Tibial nerve (tissue), 4 donors: ENCODE results near the gene SYNGAP1. TPM values are rescaled to one million over a fixed set of nuclear protein-coding genes. Genes with fewer than 3 reads are reported as not detected.

Experiments
- DNase-seq, 2 donors: peaks; one replicate each; pipeline ENCODE4 v3.0.0-alpha.2; 2019; ENCODE audit warnings: low spot score in 2 of 2
- H3K27ac ChIP-seq, 4 donors: fragments of 200-600 bp; sonication (generic) in 3 of 4; one replicate each; pipeline ENCODE4 v1.5.1; 2017 to 2019; ENCODE audit warnings: mild to moderate bottlenecking in 1 of 4
- H3K27me3 ChIP-seq, 2 donors: fragments of 200-600 bp; sonication (generic) in 1 of 2; one replicate each; pipeline versions ENCODE4 v1.5.1 to v1.6.0; 2017 to 2019
- H3K36me3 ChIP-seq, 3 donors: fragments of 200-600 bp; sonication (generic); one replicate each; pipeline ENCODE4 v1.5.1; 2018 to 2019
- H3K4me1 ChIP-seq, 4 donors: fragments of 200-600 bp; sonication (generic) in 3 of 4; one replicate each; pipeline ENCODE4 v1.5.1; 2017 to 2019
- H3K4me3 ChIP-seq, 4 donors: fragments of 200-600 bp; sonication (generic) in 3 of 4; one replicate each; pipeline ENCODE4 v1.5.1; 2017 to 2019; ENCODE audit warnings: mild to moderate bottlenecking in 1 of 4, moderate library complexity in 1 of 4
- H3K9me3 ChIP-seq, 4 donors: fragments of 200-600 bp; sonication (generic) in 3 of 4; one replicate each; pipeline ENCODE4 v1.5.1; 2017 to 2019
- EP300 ChIP-seq, 2 donors: sonication (generic); formaldehyde crosslinking; IDR thresholded peaks; one replicate each; pipeline ENCODE4 v1.6.1; 2017; ENCODE audit warnings: antibody characterized with exemption in 2 of 2, mild to moderate bottlenecking in 1 of 2
- POLR2A ChIP-seq, 2 donors: fragments of 450-650 bp; IDR thresholded peaks; one replicate each; pipeline ENCODE4 v1.6.1; 2017; ENCODE audit warnings: antibody characterized with exemption in 2 of 2, mild to moderate bottlenecking in 2 of 2, moderate library complexity in 2 of 2
- WGBS, 2 donors: methylation state at CpG; one replicate each; pipeline ENCODE4 v1.1.5; 2018; 5-methylcytosine and 5-hydroxymethylcytosine counted together
- total RNA-seq, 4 donors: library from RNA; depleted of rRNA; stranded (reverse); fragments of >200 nt; gene quantifications; one replicate each; pipeline ENCODE4 v1.1.0, GENCODE V29; 2016
- TF ChIP-seq, protein P1 (sequence below), 5 experiments: fragments of 200-600 bp in 3 of 5; fragments of 450-650 bp in 2 of 5; sonication (generic) in 3 of 5; IDR thresholded peaks; one replicate each; pipeline ENCODE4 v1.5.1; 2016 to 2019; ENCODE audit warnings: antibody characterized with exemption in 5 of 5, mild to moderate bottlenecking in 3 of 5, moderate library complexity in 2 of 5

Gene SYNGAP1
- total RNA-seq, 4 donors from 2014 or later: 13.0 to 29.7 (median 19.2) TPM

DNA sequence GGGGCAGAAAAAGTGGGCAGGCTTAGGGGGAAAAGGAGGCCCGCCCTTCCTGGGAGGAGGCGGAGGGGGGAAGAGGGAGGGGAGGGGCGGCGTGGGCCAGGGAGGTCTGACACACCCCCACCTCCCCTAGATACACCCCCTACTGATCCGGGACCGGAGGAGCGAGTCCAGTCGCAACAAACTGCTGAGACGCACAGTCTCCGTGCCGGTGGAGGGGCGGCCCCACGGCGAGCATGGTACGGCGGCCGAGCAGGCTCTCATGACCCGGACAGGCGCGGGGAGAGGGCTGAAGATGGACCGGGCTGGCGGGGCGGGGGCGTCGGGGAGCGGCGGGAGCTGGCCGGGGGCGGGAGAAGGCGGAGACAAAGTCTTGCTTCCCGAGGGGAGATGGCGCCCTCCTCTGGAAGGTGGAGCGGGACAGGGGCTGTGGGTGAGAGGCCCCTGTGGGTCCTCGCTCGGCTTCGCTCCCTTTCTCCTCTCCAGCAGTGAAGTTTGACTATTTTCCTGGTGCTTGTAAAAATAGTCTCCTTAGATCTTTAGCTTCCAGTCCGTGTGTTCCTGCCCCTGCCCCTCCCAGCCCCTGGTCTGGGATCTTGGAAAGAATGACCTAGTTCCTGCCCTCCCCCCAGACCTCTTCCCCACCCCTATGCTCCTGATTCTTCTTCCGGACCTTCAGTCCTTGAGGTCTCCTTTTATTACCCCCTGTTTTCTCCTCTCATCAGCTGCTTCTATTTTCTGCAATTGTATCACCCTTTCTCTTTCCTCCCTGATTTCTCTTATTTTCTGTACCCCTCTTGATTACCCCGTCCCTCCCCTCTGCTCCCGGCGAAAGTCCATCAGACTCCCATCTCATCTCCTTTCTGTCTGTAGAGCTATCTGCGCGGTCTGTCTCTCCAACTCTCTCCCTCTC lies 6.1 kb downstream of the SYNGAP1 start:
- peak overlapping the region; percentile 82 to 99 (median 91) for H3K27ac ChIP-seq
- DNase-seq: peak; percentile 65 to 82
- H3K4me3 ChIP-seq: peak overlapping the region; percentile 57 to 87 (median 65)
- peaks cover 0 to 58% (median 36%) of the 10 kb centered on the region in 4 donors for H3K4me1 ChIP-seq
- no peaks in the 10 kb centered on the region for H3K9me3 ChIP-seq
- TF ChIP-seq EP300 (IDR thresholded peaks at IDR 0.05): peak; percentile 9 to 84
- peak in 1 of 2 donors; percentile 41 for TF ChIP-seq POLR2A (IDR thresholded peaks at IDR 0.05)
- TF ChIP-seq, protein P1, sequence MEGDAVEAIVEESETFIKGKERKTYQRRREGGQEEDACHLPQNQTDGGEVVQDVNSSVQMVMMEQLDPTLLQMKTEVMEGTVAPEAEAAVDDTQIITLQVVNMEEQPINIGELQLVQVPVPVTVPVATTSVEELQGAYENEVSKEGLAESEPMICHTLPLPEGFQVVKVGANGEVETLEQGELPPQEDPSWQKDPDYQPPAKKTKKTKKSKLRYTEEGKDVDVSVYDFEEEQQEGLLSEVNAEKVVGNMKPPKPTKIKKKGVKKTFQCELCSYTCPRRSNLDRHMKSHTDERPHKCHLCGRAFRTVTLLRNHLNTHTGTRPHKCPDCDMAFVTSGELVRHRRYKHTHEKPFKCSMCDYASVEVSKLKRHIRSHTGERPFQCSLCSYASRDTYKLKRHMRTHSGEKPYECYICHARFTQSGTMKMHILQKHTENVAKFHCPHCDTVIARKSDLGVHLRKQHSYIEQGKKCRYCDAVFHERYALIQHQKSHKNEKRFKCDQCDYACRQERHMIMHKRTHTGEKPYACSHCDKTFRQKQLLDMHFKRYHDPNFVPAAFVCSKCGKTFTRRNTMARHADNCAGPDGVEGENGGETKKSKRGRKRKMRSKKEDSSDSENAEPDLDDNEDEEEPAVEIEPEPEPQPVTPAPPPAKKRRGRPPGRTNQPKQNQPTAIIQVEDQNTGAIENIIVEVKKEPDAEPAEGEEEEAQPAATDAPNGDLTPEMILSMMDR (IDR thresholded peaks at IDR 0.05): peak; percentile 34 to 74 (median 66)
- no peaks in the 10 kb centered on the region for H3K36me3 ChIP-seq
- H3K27me3 ChIP-seq: no peaks in the 10 kb centered on the region
- WGBS, 2 donors: 1% methylated on average over 33 to 41 of the region's 43 CpGs

DNA sequence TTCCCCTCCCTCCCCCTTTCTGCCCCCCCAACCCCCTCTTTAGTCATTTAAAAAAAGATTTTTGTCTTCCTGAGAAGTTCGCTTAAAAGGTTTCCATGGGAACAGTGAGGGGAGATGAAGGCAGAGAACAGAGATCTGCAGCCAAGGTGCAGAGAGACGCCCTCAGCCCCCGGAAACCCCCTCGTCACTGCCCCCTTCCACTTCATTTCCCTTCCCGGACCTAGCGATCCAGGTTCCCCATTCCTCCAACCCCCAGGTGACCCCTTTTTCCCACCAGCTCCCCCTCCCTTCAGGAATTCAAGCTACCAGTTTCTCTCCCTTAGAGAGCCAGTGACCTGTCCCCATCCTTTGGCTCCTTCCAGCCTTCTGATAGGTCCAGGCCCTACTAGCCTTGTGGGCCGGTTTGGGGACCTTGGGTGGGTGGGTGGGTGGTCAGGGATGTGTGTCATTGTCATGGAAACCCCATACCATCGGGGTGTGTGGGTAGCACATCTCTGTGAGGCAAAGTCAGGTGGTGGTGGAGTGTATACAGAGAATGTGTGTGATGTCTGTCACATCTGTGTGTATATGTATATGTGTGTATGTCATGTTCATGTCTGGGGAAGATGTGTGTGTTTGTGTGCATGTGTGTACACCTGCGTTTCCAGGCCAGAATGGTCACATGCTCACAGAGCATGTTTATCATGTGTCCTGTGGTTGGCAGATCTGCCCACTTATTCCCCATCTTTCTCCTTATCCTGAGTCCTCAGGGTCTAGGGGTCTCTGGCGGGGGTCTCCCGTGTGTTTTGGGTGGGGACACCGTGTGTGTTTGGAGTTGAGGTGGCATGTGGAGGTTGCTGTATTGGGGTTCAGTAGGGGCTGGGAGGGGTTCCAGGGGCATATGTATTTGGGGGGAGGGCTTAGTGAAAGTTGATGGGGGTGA lies 7.0 kb downstream of the SYNGAP1 start:
- WGBS, 2 donors: 2 to 8% methylated on average over 12 of the region's 12 CpGs
- no peaks in the 10 kb centered on the region for H3K9me3 ChIP-seq
- no peak for DNase-seq
- TF ChIP-seq, protein P1 (IDR thresholded peaks at IDR 0.05): no peak
- TF ChIP-seq POLR2A (IDR thresholded peaks at IDR 0.05): no peak
- no peak for TF ChIP-seq EP300 (IDR thresholded peaks at IDR 0.05)
- H3K4me3 ChIP-seq: peak overlapping the region; percentile 57 to 87 (median 65)
- H3K27ac ChIP-seq: peak overlapping the region; percentile 82 to 99 (median 91)
- H3K27me3 ChIP-seq: no peaks in the 10 kb centered on the region
- peaks cover 0 to 64% (median 44%) of the 10 kb centered on the region in 4 donors for H3K4me1 ChIP-seq
- H3K36me3 ChIP-seq: no peaks in the 10 kb centered on the region

DNA sequence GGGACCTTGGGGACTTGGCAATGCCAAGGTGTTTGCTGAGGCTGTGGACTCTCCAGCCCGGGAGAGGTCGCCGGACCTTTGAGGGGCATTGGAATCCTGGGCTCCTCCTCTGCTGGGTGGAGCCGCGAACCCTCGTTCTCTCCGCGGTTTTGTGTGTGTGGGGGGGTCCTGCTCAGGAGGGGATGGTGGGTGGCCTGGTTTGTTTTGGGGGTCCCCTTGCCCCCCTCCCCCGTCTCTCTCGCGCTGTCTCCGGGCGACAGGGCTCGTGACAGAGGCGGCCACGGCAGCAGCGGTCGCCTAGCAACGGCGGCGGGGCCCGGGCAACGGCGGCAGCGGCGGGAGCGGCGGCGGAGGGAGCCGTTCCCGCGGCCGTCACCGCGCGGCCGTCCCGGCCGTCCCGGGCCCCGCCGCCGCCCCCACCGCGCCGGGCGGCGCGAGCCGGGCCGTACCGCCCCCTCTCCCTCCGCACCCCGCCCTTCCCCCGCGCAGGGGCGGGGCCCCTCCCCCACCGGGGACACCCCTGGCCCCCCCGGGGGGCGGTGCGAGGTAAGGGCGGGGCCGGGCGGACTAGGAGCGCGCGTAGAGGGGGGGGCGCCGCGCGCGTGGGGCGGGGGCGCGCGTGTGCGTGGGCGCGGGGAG lies 7.8 kb downstream of the SYNGAP1 start:
- Histone ChIP-seq H3K9me3 (no peaks in the 10 kb centered on the region), H3K36me3 (peaks cover 0 to 2% (median 0%) of the 10 kb centered on the region in 3 donors), H3K4me3 (peak overlapping the region; percentile 43 to 63 (median 58)), H3K27ac (peak overlapping the region; percentile 68 to 99 (median 88)), H3K4me1 (peaks cover 0 to 72% (median 45%) of the 10 kb centered on the region in 4 donors), H3K27me3 (no peaks in the 10 kb centered on the region)
- TF ChIP-seq, protein P1 (IDR thresholded peaks at IDR 0.05): no peak
- TF ChIP-seq POLR2A (IDR thresholded peaks at IDR 0.05): peak in 1 of 2 donors; percentile 40
- 0% methylated on average over 8 to 11 of the region's 79 CpGs for WGBS, 2 donors
- peak in 1 of 2 donors; percentile 36 for DNase-seq

DNA sequence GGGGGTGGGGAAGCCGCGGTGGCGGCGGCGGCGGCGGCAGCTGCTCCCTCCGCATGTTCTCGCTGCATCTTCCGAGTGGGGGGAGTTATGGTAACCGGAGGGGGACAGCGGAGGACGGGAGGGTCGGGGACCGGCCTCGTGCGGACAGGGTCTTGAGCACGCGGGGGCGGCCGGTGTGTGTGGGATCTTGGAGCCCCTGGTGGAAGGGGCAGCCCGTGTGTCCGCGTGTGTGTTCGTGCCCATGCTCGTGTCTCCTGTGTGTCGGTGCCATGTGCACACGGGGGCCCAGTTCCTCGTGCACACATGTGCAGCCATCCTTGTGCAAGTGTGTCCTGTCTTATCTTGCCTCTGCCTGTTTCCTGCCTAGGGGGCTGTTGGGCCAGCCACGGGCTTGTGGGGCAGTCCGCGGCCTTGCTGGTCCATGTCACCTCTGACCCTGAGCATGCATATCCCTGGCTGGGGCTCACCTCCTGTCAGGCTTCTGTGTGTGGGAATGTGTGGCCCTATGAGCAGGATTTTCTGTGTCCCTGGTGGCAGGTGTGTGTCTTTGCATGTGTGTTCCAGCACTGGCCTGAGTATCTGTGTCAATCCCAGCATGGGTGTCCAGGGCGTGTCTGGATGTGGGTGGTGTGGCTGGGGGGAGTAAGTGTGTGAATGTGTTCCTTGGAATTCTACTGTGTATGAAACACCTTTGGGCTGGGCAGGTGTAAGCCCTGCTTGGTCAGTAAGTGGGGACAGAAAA lies 8.5 kb downstream of the SYNGAP1 start:
- Histone ChIP-seq H3K36me3 (peaks cover 0 to 8% (median 0%) of the 10 kb centered on the region in 3 donors), H3K9me3 (no peaks in the 10 kb centered on the region), H3K27me3 (no peaks in the 10 kb centered on the region), H3K4me3 (peak overlapping the region; percentile 19 to 60 (median 50)), H3K4me1 (peaks cover 0 to 79% (median 45%) of the 10 kb centered on the region in 4 donors), H3K27ac (peak overlapping the region; percentile 40 to 99 (median 82))
- DNase-seq: no peak
- TF ChIP-seq, protein P1 (IDR thresholded peaks at IDR 0.05): peak in 3 of 5 experiments; percentile 33 to 52 (median 47)
- TF ChIP-seq EP300 (IDR thresholded peaks at IDR 0.05): peak in 1 of 2 donors; percentile 8
- no peak for TF ChIP-seq POLR2A (IDR thresholded peaks at IDR 0.05)
- 6 to 13% methylated on average over 18 to 20 of the region's 33 CpGs for WGBS, 2 donors
